ENCODE data around the gene UHRF2.

GRCh38 chr9:6444128-6444527, 31.1 kb downstream of the UHRF2 start:
- TF ChIP-seq CTCF (IDR thresholded peaks at IDR 0.05) = no peak
- no peak for TF ChIP-seq POLR2A (IDR thresholded peaks at IDR 0.05)
